WTC11 (cell line): ENCODE data around the gene GALK2. TPM values are rescaled to one million over a fixed set of nuclear protein-coding genes. Genes with fewer than 3 reads are reported as not detected.

ENCODE experiments used
- ATAC-seq: fragments of 200-7000 bp; cut with Tn5 transposase; 2 replicates; pipeline ENCODE4 v1.10.0; 2021; ENCODE audit warnings: mild to moderate bottlenecking, moderate library complexity
- CTCF ChIA-PET: fragments of 300-600 bp; sonication (Branson Sonifier 250); formaldehyde crosslinking; loops from one replicate; lab custom pipeline; 2021; ENCODE audit warnings: antibody characterized with exemption; lab: Charles Lee
- POLR2A ChIA-PET: fragments of 350-600 bp; sonication (Branson Sonifier 250); formaldehyde crosslinking; loops from one replicate; lab custom pipeline; 2021; ENCODE audit warnings: antibody characterized with exemption; lab: Charles Lee
- DNase-seq: peaks from one replicate; pipeline ENCODE4 v3.0.0; 2021; ENCODE audit warnings: low spot score
- H3K27ac Mint-ChIP-seq: 2 replicates; pipeline ENCODE4 v1.8.0; 2021; ENCODE audit warnings: mixed read lengths
- H3K27me3 Mint-ChIP-seq: 2 replicates; pipeline ENCODE4 v1.8.0; 2021; ENCODE audit warnings: low read depth, mild to moderate bottlenecking, moderate library complexity, mixed read lengths
- H3K36me3 Mint-ChIP-seq: 2 replicates; pipeline ENCODE4 v1.8.0; 2021; ENCODE audit warnings: mixed read lengths
- H3K4me1 Mint-ChIP-seq: 2 replicates; pipeline ENCODE4 v1.8.0; 2022; ENCODE audit warnings: mixed read lengths
- H3K4me3 Mint-ChIP-seq: 2 replicates; pipeline ENCODE4 v1.8.0; 2021; ENCODE audit warnings: mild to moderate bottlenecking, moderate library complexity, mixed read lengths
- H3K9me3 Mint-ChIP-seq: 2 replicates; pipeline ENCODE4 v1.8.0; 2021; ENCODE audit warnings: mixed read lengths
- ATF1 ChIP-seq: sonication (generic); formaldehyde crosslinking; IDR thresholded peaks from 2 replicates; pipeline ENCODE4 v1.8.1; 2023; ENCODE audit warnings: mild to moderate bottlenecking, moderate library complexity, missing genetic modification reagents
- CREB1 ChIP-seq: sonication (generic); formaldehyde crosslinking; IDR thresholded peaks from 2 replicates; pipeline ENCODE4 v1.8.0; 2023; ENCODE audit warnings: mild to moderate bottlenecking, missing genetic modification reagents
- CREM ChIP-seq: sonication (generic); formaldehyde crosslinking; IDR thresholded peaks from 2 replicates; pipeline ENCODE4 v1.8.1; 2022; ENCODE audit warnings: mild to moderate bottlenecking, missing genetic modification reagents, moderate library complexity
- ELF4 ChIP-seq: sonication (generic); formaldehyde crosslinking; IDR thresholded peaks from 2 replicates; pipeline ENCODE4 v1.8.1; 2022; ENCODE audit warnings: low read depth, mild to moderate bottlenecking, moderate library complexity, missing genetic modification reagents
- EMX1 ChIP-seq: fragments of 250-450 bp; sonication (Bioruptor Pico); IDR thresholded peaks from 2 replicates; pipeline ENCODE4 v1.8.0; 2021; ENCODE audit warnings: mild to moderate bottlenecking
- FOXJ3 ChIP-seq: sonication (generic); formaldehyde crosslinking; IDR thresholded peaks from 2 replicates; pipeline ENCODE4 v1.9.0; 2021; ENCODE audit warnings: missing genetic modification reagents, mild to moderate bottlenecking, borderline replicate concordance
- HMGA2 ChIP-seq: fragments of 250-450 bp; sonication (Bioruptor Pico); IDR thresholded peaks from 2 replicates; pipeline ENCODE4 v1.4.0; 2021; ENCODE audit warnings: mild to moderate bottlenecking, moderate library complexity
- NFYB ChIP-seq: sonication (generic); formaldehyde crosslinking; conservative IDR thresholded peaks from 2 replicates; pipeline ENCODE4 v1.8.0; 2022; ENCODE audit warnings: low read depth, missing genetic modification reagents
- NR3C1 ChIP-seq: sonication (generic); formaldehyde crosslinking; conservative IDR thresholded peaks from 2 replicates; pipeline ENCODE4 v1.8.1; 2023; ENCODE audit warnings: low read depth, mild to moderate bottlenecking, missing genetic modification reagents
- PRRX2 ChIP-seq: fragments of 250-450 bp; sonication (Bioruptor Pico); IDR thresholded peaks from 2 replicates; pipeline ENCODE4 v1.8.0; 2021; ENCODE audit warnings: mild to moderate bottlenecking
- RELA ChIP-seq: sonication (generic); formaldehyde crosslinking; IDR thresholded peaks from 2 replicates; pipeline ENCODE4 v1.8.1; 2022; ENCODE audit warnings: missing genetic modification reagents, mild to moderate bottlenecking, borderline replicate concordance
- total RNA-seq: library from RNA; stranded (reverse); gene quantifications from 3 replicates; pipeline ENCODE4 v1.2.3, GENCODE V29; 2021
- TF ChIP-seq, protein P1 (sequence below): sonication (generic); formaldehyde crosslinking; IDR thresholded peaks from 2 replicates; pipeline ENCODE4 v1.8.0; 2022; ENCODE audit warnings: mild to moderate bottlenecking, missing genetic modification reagents
- TF ChIP-seq, protein P2 (sequence below): sonication (generic); formaldehyde crosslinking; IDR thresholded peaks from 2 replicates; pipeline ENCODE4 v1.8.1; 2022; ENCODE audit warnings: missing genetic modification reagents, borderline replicate concordance
- TF ChIP-seq, protein P3 (sequence below): sonication (generic); formaldehyde crosslinking; IDR thresholded peaks from 2 replicates; pipeline ENCODE4 v1.8.0; 2023; ENCODE audit warnings: mild to moderate bottlenecking, missing genetic modification reagents
- TF ChIP-seq, protein P4 (sequence below): sonication (generic); formaldehyde crosslinking; conservative IDR thresholded peaks from 2 replicates; pipeline ENCODE4 v1.8.1; 2023; ENCODE audit warnings: mild to moderate bottlenecking, low read depth, missing genetic modification reagents, moderate library complexity
- TF ChIP-seq, protein P5 (sequence below): sonication (generic); formaldehyde crosslinking; IDR thresholded peaks from 2 replicates; pipeline ENCODE4 v1.8.1; 2023; ENCODE audit warnings: mild to moderate bottlenecking, missing genetic modification reagents, moderate library complexity
- TF ChIP-seq, protein P6 (sequence below): sonication (generic); formaldehyde crosslinking; IDR thresholded peaks from 2 replicates; pipeline ENCODE4 v1.8.1; 2023; ENCODE audit warnings: mild to moderate bottlenecking, missing genetic modification reagents
- TF ChIP-seq, protein P7 (sequence below): fragments of 250-450 bp; sonication (Bioruptor Pico); IDR thresholded peaks from 2 replicates; pipeline ENCODE4 v1.9.0; 2021; ENCODE audit warnings: mild to moderate bottlenecking

GALK2 gene
- total RNA-seq, 1 experiment from 2014 or later: 16.9 TPM

DNA sequence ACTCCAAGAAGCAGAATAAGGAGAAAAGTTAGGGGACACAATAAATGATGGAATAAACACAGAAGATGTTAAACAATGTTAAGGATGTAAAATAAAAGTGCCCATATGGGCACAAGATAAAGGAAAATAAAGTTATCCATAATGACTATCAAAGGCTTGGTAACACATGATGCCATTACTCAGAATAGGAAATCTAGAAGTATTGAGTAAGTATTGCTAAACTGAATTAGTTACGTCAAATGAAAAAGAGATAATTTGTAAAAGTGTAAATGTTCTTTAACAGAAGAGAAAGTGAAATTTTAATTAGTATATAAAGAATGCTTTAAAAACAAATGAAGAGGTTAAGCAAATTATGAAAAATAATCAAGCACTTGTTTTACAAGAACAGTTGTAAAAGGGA, 21.3 kb upstream of the GALK2 start:
- TF ChIP-seq, protein P1, sequence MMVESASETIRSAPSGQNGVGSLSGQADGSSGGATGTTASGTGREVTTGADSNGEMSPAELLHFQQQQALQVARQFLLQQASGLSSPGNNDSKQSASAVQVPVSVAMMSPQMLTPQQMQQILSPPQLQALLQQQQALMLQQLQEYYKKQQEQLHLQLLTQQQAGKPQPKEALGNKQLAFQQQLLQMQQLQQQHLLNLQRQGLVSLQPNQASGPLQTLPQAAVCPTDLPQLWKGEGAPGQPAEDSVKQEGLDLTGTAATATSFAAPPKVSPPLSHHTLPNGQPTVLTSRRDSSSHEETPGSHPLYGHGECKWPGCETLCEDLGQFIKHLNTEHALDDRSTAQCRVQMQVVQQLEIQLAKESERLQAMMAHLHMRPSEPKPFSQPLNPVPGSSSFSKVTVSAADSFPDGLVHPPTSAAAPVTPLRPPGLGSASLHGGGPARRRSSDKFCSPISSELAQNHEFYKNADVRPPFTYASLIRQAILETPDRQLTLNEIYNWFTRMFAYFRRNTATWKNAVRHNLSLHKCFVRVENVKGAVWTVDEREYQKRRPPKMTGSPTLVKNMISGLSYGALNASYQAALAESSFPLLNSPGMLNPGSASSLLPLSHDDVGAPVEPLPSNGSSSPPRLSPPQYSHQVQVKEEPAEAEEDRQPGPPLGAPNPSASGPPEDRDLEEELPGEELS (CRISPR knock-in tag): no peak
- TF ChIP-seq, protein P2, sequence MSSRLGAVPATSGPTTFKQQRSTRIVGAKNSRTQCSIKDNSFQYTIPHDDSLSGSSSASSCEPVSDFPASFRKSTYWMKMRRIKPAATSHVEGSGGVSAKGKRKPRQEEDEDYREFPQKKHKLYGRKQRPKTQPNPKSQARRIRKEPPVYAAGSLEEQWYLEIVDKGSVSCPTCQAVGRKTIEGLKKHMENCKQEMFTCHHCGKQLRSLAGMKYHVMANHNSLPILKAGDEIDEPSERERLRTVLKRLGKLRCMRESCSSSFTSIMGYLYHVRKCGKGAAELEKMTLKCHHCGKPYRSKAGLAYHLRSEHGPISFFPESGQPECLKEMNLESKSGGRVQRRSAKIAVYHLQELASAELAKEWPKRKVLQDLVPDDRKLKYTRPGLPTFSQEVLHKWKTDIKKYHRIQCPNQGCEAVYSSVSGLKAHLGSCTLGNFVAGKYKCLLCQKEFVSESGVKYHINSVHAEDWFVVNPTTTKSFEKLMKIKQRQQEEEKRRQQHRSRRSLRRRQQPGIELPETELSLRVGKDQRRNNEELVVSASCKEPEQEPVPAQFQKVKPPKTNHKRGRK (CRISPR knock-in tag): no peak
- TF ChIP-seq, protein P3, sequence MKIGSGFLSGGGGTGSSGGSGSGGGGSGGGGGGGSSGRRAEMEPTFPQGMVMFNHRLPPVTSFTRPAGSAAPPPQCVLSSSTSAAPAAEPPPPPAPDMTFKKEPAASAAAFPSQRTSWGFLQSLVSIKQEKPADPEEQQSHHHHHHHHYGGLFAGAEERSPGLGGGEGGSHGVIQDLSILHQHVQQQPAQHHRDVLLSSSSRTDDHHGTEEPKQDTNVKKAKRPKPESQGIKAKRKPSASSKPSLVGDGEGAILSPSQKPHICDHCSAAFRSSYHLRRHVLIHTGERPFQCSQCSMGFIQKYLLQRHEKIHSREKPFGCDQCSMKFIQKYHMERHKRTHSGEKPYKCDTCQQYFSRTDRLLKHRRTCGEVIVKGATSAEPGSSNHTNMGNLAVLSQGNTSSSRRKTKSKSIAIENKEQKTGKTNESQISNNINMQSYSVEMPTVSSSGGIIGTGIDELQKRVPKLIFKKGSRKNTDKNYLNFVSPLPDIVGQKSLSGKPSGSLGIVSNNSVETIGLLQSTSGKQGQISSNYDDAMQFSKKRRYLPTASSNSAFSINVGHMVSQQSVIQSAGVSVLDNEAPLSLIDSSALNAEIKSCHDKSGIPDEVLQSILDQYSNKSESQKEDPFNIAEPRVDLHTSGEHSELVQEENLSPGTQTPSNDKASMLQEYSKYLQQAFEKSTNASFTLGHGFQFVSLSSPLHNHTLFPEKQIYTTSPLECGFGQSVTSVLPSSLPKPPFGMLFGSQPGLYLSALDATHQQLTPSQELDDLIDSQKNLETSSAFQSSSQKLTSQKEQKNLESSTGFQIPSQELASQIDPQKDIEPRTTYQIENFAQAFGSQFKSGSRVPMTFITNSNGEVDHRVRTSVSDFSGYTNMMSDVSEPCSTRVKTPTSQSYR (CRISPR knock-in tag): no peak
- no peak for TF ChIP-seq CREM (CRISPR knock-in tag)
- TF ChIP-seq FOXJ3 (CRISPR knock-in tag): no peak
- no peak for TF ChIP-seq EMX1
- TF ChIP-seq PRRX2 (CRISPR knock-in tag): no peak
- no peak for TF ChIP-seq RELA (CRISPR knock-in tag)
- TF ChIP-seq, protein P4, sequence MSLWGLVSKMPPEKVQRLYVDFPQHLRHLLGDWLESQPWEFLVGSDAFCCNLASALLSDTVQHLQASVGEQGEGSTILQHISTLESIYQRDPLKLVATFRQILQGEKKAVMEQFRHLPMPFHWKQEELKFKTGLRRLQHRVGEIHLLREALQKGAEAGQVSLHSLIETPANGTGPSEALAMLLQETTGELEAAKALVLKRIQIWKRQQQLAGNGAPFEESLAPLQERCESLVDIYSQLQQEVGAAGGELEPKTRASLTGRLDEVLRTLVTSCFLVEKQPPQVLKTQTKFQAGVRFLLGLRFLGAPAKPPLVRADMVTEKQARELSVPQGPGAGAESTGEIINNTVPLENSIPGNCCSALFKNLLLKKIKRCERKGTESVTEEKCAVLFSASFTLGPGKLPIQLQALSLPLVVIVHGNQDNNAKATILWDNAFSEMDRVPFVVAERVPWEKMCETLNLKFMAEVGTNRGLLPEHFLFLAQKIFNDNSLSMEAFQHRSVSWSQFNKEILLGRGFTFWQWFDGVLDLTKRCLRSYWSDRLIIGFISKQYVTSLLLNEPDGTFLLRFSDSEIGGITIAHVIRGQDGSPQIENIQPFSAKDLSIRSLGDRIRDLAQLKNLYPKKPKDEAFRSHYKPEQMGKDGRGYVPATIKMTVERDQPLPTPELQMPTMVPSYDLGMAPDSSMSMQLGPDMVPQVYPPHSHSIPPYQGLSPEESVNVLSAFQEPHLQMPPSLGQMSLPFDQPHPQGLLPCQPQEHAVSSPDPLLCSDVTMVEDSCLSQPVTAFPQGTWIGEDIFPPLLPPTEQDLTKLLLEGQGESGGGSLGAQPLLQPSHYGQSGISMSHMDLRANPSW (CRISPR knock-in tag): no peak
- no peak for TF ChIP-seq NFYB (CRISPR knock-in tag)
- TF ChIP-seq ATF1 (CRISPR knock-in tag): no peak
- TF ChIP-seq CREB1 (CRISPR knock-in tag): no peak
- no peak for TF ChIP-seq NR3C1 (CRISPR knock-in tag)
- no peak for TF ChIP-seq HMGA2 (CRISPR knock-in tag)
- TF ChIP-seq, protein P5, sequence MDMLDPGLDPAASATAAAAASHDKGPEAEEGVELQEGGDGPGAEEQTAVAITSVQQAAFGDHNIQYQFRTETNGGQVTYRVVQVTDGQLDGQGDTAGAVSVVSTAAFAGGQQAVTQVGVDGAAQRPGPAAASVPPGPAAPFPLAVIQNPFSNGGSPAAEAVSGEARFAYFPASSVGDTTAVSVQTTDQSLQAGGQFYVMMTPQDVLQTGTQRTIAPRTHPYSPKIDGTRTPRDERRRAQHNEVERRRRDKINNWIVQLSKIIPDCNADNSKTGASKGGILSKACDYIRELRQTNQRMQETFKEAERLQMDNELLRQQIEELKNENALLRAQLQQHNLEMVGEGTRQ: no peak
- TF ChIP-seq, protein P6, sequence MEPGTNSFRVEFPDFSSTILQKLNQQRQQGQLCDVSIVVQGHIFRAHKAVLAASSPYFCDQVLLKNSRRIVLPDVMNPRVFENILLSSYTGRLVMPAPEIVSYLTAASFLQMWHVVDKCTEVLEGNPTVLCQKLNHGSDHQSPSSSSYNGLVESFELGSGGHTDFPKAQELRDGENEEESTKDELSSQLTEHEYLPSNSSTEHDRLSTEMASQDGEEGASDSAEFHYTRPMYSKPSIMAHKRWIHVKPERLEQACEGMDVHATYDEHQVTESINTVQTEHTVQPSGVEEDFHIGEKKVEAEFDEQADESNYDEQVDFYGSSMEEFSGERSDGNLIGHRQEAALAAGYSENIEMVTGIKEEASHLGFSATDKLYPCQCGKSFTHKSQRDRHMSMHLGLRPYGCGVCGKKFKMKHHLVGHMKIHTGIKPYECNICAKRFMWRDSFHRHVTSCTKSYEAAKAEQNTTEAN: no peak
- TF ChIP-seq, protein P7, sequence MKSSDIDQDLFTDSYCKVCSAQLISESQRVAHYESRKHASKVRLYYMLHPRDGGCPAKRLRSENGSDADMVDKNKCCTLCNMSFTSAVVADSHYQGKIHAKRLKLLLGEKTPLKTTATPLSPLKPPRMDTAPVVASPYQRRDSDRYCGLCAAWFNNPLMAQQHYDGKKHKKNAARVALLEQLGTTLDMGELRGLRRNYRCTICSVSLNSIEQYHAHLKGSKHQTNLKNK (CRISPR knock-in tag): no peak
- no peak for TF ChIP-seq ELF4 (CRISPR knock-in tag)
- Mint-ChIP-seq H3K9me3 (no peaks in the 10 kb centered on the region), H3K4me1 (peaks cover 42% of the 10 kb centered on the region), H3K36me3 (peaks cover 9% of the 10 kb centered on the region), H3K27me3 (no peaks in the 10 kb centered on the region), H3K4me3 (0 out of 2 replicates have a peak overlapping the region, but pooled peaks have one; percentile 0), H3K27ac (peak overlapping the region; percentile 87)
- ATAC-seq (no peak), DNase-seq (no peak)
- POLR2A ChIA-PET: interaction anchor here (0.9 kb wide), 1 partner anchor 252 kb away, joined by 4 read pairs; no protein-coding TSS in a partner anchor
- CTCF ChIA-PET: interaction anchor here (0.6 to 1.4 kb wide), 2 partner anchors 77 to 360 kb away, joined by 3 to 5 read pairs; no protein-coding TSS in a partner anchor
